Lung (tissue), 12 donors: ENCODE data around the gene SLC5A10. TPM values are rescaled to one million over a fixed set of nuclear protein-coding genes. Genes with fewer than 3 reads are reported as not detected.

Experiments
- ATAC-seq: fragments of 200-7000 bp; cut with Tn5 transposase; one replicate; pipeline ENCODE4 v1.9.1; 2020; ENCODE audit warnings: moderate number of reproducible peaks; ENCODE audit not compliant: insufficient read depth, low FRiP score
- DNase-seq, 3 donors: peaks; one replicate each; pipeline ENCODE4 v3.0.0-alpha.2; 2013 to 2017
- H3K27ac ChIP-seq, 2 donors: one replicate each; pipeline ENCODE4 v1.5.1; 2013; ENCODE audit warnings: mild to moderate bottlenecking in 2 of 2, moderate library complexity in 2 of 2, control low read depth in 1 of 2, inconsistent platforms in 1 of 2, low read depth in 1 of 2, low read length in 1 of 2
- H3K27me3 ChIP-seq, 3 donors: one replicate each; pipeline ENCODE4 v1.5.1; 2013; ENCODE audit warnings: low read length in 2 of 3; ENCODE audit not compliant: control insufficient read depth in 3 of 3, insufficient read depth in 3 of 3
- H3K36me3 ChIP-seq, 4 donors: one replicate each; pipeline ENCODE4 v1.5.1; 2013; ENCODE audit warnings: low read length in 4 of 4, mild to moderate bottlenecking in 1 of 4, moderate library complexity in 1 of 4; ENCODE audit not compliant: control insufficient read depth in 4 of 4, insufficient read depth in 4 of 4
- H3K4me1 ChIP-seq, 5 donors: one replicate each; pipeline ENCODE4 v1.5.1; 2013; ENCODE audit warnings: low read length in 5 of 5, mild to moderate bottlenecking in 2 of 5, moderate library complexity in 1 of 5; ENCODE audit not compliant: control insufficient read depth in 5 of 5, insufficient read depth in 5 of 5
- H3K4me3 ChIP-seq: one replicate; pipeline ENCODE4 v1.5.1; 2013; ENCODE audit warnings: mild to moderate bottlenecking, control low read depth, moderate library complexity
- H3K9ac ChIP-seq, 2 donors: one replicate each; pipeline ENCODE4 v1.5.1; 2013; ENCODE audit warnings: low read length in 2 of 2, control low read depth in 1 of 2; ENCODE audit not compliant: insufficient read depth in 1 of 2
- H3K9me3 ChIP-seq, 4 donors: one replicate each; pipeline ENCODE4 v1.5.1; 2013; ENCODE audit warnings: low read length in 3 of 4, mild to moderate bottlenecking in 1 of 4, moderate library complexity in 1 of 4; ENCODE audit not compliant: control insufficient read depth in 4 of 4, insufficient read depth in 3 of 4
- WGBS, 2 donors: extraction: QIAGEN DNeasy Blood & Tissue Kit; methylation state at CpG; one replicate each; pipeline ENCODE4 v1.1.7; 2013; 5-methylcytosine and 5-hydroxymethylcytosine counted together
- polyA plus RNA-seq, 2 donors: library from polyadenylated mRNA; stranded (reverse); fragments of 200-250 nt; gene quantifications; one replicate each; pipeline ENCODE4 v1.2.1, GENCODE V29; 2013
- total RNA-seq, 2 donors: library from RNA; depleted of rRNA in 1 of 2; stranded (reverse); fragments of >200 nt in 1 of 2; gene quantifications; one replicate each; pipeline ENCODE4 v1.2.1, GENCODE V29; 2014 to 2021
- TF ChIP-seq, protein P1 (sequence below): IDR thresholded peaks from 2 replicates; pipeline ENCODE4 v1.5.1; 2012; ENCODE audit warnings: mild to moderate bottlenecking; ENCODE audit errors: control extremely low read depth, extremely low read depth
- donor health status: control.
- donor health status: control.
- donor health status: Bipolar disorder and iron deficiency.
- donor health status: healthy.
- donor health status: DM: yes; HTN: yes; CAD: no.

SLC5A10 gene
- total and polyA plus RNA-seq, 4 donors: 0.09 to 0.31 (median 0.21) TPM

DNA sequence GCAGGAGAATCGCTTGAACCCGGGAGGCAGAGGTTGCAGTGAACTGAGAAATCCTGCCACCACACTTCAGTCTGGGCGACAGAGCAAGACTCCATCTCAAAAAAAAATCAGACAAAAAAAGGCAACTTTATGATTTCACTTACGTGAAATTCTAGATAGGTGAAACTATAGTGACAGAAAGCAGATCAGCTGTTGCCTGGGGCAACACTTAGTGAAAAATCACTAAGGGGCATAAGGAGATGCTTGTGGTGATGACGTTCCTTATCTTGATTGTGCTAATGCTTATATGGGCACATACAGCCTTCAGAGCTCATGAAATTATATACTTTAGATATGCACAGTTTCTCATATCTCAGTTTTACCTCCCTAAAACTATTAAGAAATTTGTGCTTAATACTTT, 41.6 kb upstream of the SLC5A10 start:
- ATAC-seq (no peak), DNase-seq (no peak)
- H3K27me3 ChIP-seq: no peaks in the 10 kb centered on the region
- peaks cover 5 to 18% (median 16%) of the 10 kb centered on the region in 4 donors for H3K36me3 ChIP-seq
- no peaks in the 10 kb centered on the region for H3K9me3 ChIP-seq
- H3K4me3 ChIP-seq: no peak overlapping the region
- no peaks in the 10 kb centered on the region for H3K4me1 ChIP-seq
- WGBS, 2 donors: 94 to 95% methylated on average over 5 of the region's 5 CpGs
- TF ChIP-seq, protein P1, sequence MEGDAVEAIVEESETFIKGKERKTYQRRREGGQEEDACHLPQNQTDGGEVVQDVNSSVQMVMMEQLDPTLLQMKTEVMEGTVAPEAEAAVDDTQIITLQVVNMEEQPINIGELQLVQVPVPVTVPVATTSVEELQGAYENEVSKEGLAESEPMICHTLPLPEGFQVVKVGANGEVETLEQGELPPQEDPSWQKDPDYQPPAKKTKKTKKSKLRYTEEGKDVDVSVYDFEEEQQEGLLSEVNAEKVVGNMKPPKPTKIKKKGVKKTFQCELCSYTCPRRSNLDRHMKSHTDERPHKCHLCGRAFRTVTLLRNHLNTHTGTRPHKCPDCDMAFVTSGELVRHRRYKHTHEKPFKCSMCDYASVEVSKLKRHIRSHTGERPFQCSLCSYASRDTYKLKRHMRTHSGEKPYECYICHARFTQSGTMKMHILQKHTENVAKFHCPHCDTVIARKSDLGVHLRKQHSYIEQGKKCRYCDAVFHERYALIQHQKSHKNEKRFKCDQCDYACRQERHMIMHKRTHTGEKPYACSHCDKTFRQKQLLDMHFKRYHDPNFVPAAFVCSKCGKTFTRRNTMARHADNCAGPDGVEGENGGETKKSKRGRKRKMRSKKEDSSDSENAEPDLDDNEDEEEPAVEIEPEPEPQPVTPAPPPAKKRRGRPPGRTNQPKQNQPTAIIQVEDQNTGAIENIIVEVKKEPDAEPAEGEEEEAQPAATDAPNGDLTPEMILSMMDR: no peak
- H3K27ac ChIP-seq: no peak overlapping the region
- H3K9ac ChIP-seq: no peak overlapping the region

DNA sequence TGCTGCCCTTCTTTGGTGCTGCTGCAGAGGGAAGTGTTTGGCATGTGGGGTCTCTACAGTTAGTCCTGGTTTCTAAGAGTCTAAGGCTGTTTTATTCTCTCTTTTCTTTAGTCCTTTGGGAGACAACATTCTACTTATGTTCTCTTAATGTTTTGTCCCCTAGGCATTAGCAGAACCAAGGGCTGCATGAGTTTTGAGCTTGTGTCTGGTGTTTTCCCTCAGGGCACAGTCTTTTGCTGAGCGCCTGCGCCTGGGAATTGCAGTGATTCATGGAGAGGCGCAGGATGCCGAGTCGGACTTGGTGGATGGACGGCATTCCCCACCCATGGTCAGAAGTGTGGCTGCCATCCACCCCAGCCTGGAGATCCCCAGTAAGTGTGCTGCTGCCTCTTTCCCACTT, 41.1 kb upstream of the SLC5A10 start:
- DNase-seq (no peak), ATAC-seq (no peak)
- Histone ChIP-seq H3K27ac (no peak overlapping the region), H3K4me1 (no peaks in the 10 kb centered on the region), H3K9ac (no peak overlapping the region), H3K9me3 (no peaks in the 10 kb centered on the region), H3K4me3 (no peak overlapping the region), H3K36me3 (peaks cover 5 to 18% (median 16%) of the 10 kb centered on the region in 4 donors), H3K27me3 (no peaks in the 10 kb centered on the region)
- TF ChIP-seq, protein P1: no peak
- 95 to 97% methylated on average over 6 of the region's 6 CpGs for WGBS, 2 donors

DNA sequence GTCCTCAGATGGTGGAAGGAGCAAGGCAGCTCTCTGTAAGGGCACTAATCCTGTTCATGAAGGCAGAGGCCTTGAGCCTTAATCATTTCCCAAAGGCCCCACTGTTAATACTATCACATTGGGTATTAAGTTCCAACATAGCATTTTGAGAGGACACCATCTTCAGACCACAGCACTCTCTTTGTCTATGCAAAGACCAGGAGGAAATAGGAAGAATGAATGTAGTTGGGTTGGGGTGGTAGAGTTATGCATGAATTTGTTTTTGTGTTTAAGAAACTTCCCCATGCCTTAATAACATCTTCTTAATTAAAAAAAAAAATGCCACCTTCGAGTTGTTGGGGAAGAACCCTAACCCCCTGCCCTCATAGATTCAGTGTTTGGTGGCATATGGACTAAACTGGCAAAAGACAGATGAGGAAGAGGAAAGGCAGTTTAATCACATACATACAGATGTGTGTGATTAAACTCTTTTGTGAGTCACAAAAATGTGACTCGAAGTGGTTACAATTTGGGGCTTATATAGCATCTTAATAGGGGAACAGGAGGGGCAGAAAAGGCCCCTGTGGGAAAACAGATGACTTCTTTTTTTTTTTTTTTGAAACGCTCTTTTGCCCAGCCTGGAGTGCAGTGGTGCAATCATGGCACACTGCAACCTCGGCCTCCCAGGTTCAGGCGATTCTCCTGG, 35.0 kb upstream of the SLC5A10 start:
- 33 to 65% methylated on average over 5 of the region's 5 CpGs for WGBS, 2 donors
- DNase-seq: no peak
- Histone ChIP-seq H3K36me3 (peaks cover 5 to 24% (median 17%) of the 10 kb centered on the region in 4 donors), H3K27me3 (no peaks in the 10 kb centered on the region), H3K9ac (no peak overlapping the region), H3K9me3 (peaks cover 0 to 1% (median 0%) of the 10 kb centered on the region in 4 donors), H3K27ac (no peak overlapping the region), H3K4me1 (peaks cover 0 to 12% (median 4%) of the 10 kb centered on the region in 5 donors), H3K4me3 (no peak overlapping the region)
- TF ChIP-seq, protein P1: no peak
- ATAC-seq: no peak
